Measurements from ENCODE around the gene PHIP. TPM values are rescaled to one million over a fixed set of nuclear protein-coding genes. Genes with fewer than 3 reads are reported as not detected.

Gene PHIP
- total and polyA plus RNA-seq, 9 donors, result 11.2 to 38.5 (median 27.3) TPM

- TF ChIP-seq, protein P1, sequence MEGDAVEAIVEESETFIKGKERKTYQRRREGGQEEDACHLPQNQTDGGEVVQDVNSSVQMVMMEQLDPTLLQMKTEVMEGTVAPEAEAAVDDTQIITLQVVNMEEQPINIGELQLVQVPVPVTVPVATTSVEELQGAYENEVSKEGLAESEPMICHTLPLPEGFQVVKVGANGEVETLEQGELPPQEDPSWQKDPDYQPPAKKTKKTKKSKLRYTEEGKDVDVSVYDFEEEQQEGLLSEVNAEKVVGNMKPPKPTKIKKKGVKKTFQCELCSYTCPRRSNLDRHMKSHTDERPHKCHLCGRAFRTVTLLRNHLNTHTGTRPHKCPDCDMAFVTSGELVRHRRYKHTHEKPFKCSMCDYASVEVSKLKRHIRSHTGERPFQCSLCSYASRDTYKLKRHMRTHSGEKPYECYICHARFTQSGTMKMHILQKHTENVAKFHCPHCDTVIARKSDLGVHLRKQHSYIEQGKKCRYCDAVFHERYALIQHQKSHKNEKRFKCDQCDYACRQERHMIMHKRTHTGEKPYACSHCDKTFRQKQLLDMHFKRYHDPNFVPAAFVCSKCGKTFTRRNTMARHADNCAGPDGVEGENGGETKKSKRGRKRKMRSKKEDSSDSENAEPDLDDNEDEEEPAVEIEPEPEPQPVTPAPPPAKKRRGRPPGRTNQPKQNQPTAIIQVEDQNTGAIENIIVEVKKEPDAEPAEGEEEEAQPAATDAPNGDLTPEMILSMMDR (IDR thresholded peaks at IDR 0.05), result no peak
- TF ChIP-seq EP300 (IDR thresholded peaks at IDR 0.05) (no peak), POLR2A (IDR thresholded peaks at IDR 0.05) (no peak)
- WGBS, 3 donors, result 86 to 93% (median 92%) methylated on average over 1 of the region's 1 CpG
- no peaks in the 10 kb centered on the region for H3K27me3 ChIP-seq
- DNase-seq, result no peak
- no peak overlapping the region for H3K27ac ChIP-seq
- H3K4me3 ChIP-seq, result no peak overlapping the region
- intact Hi-C loops (cut with DNase I), result no loop called here
- H3K36me3 ChIP-seq, result no peaks in the 10 kb centered on the region
- H3K4me1 ChIP-seq (ENCODE audit: insufficient read depth), result no peaks in the 10 kb centered on the region
- H3K9me3 ChIP-seq, result no peaks in the 10 kb centered on the region
Measured at GRCh38 chr6:79005497-79005896, 72.6 kb downstream of the PHIP start.

DNA sequence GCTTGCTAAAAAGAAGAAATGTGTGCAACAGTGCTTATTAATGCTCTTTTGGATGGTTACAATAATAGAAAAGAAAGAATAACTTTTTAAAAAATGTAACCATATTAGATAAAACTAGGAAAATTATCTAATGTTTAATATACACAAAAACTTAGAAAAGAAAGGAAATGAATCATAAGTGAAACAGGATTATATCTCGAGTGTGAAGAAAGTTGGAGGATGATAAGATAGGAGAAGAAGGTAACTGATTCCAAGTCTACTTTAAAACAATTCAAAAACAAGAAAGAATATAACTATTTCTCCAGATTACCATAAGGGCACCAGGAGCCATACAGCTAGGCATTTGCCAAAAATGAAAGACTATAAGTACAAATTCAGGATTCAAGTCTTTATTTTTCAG is 73.0 kb downstream of the PHIP start:
- intact Hi-C loops (cut with DNase I), result no loop called here

GRCh38 chr6:79004239-79004638 is 73.8 kb downstream of the PHIP start:
- 80 to 87% (median 83%) methylated on average over 2 of the region's 2 CpGs for WGBS, 3 donors
- H3K9me3 ChIP-seq, result no peaks in the 10 kb centered on the region
- no peak for DNase-seq
- intact Hi-C loops (cut with DNase I), result no loop called here
- H3K4me1 ChIP-seq (ENCODE audit: insufficient read depth), result no peaks in the 10 kb centered on the region
- no peaks in the 10 kb centered on the region for H3K36me3 ChIP-seq
- H3K4me3 ChIP-seq, result no peak overlapping the region
- H3K27ac ChIP-seq, result no peak overlapping the region
- H3K27me3 ChIP-seq, result no peaks in the 10 kb centered on the region
- no peak for TF ChIP-seq EP300 (IDR thresholded peaks at IDR 0.05)
- no peak for TF ChIP-seq POLR2A (IDR thresholded peaks at IDR 0.05)
- TF ChIP-seq, protein P1 (IDR thresholded peaks at IDR 0.05), result no peak

More for the DNA sequence above, 73.0 kb downstream of the PHIP start:
- DNase-seq, result no peak
- Histone ChIP-seq H3K36me3 (no peaks in the 10 kb centered on the region), H3K9me3 (no peaks in the 10 kb centered on the region), H3K27ac (no peak overlapping the region), H3K4me1 (ENCODE audit: insufficient read depth) (no peaks in the 10 kb centered on the region), H3K4me3 (no peak overlapping the region), H3K27me3 (no peaks in the 10 kb centered on the region)
- WGBS, 3 donors, result 21 to 31% (median 24%) methylated on average over 1 of the region's 1 CpG
- TF ChIP-seq POLR2A (IDR thresholded peaks at IDR 0.05), result no peak
- TF ChIP-seq, protein P1 (IDR thresholded peaks at IDR 0.05), result no peak
- no peak for TF ChIP-seq EP300 (IDR thresholded peaks at IDR 0.05)

- Histone ChIP-seq H3K4me3 (no peak overlapping the region), H3K9me3 (no peaks in the 10 kb centered on the region), H3K27me3 (no peaks in the 10 kb centered on the region), H3K27ac (no peak overlapping the region), H3K4me1 (ENCODE audit: insufficient read depth) (no peaks in the 10 kb centered on the region), H3K36me3 (no peaks in the 10 kb centered on the region)
- 92 to 93% (median 93%) methylated on average over 1 of the region's 1 CpG for WGBS, 3 donors
- DNase-seq, result no peak
- intact Hi-C loops (cut with DNase I), result no loop called here
- TF ChIP-seq EP300 (IDR thresholded peaks at IDR 0.05) (no peak), POLR2A (IDR thresholded peaks at IDR 0.05) (no peak)
- TF ChIP-seq, protein P1 (IDR thresholded peaks at IDR 0.05), result no peak
Measured at GRCh38 chr6:79001415-79001814, 76.6 kb downstream of the PHIP start.

- DNase-seq, result no peak
- Histone ChIP-seq H3K27ac (no peak overlapping the region), H3K4me3 (no peak overlapping the region), H3K36me3 (no peaks in the 10 kb centered on the region), H3K4me1 (ENCODE audit: insufficient read depth) (no peaks in the 10 kb centered on the region), H3K27me3 (no peaks in the 10 kb centered on the region), H3K9me3 (no peaks in the 10 kb centered on the region)
- intact Hi-C loops (cut with DNase I), result no loop called here
- TF ChIP-seq POLR2A (IDR thresholded peaks at IDR 0.05), result no peak
- TF ChIP-seq, protein P1 (IDR thresholded peaks at IDR 0.05), result no peak
- TF ChIP-seq EP300 (IDR thresholded peaks at IDR 0.05), result no peak
Measured at GRCh38 chr6:78999737-79000136, 78.3 kb downstream of the PHIP start.
